GM12878 (cell line): Measurements from ENCODE around the gene ZNF684. TPM values are rescaled to one million over a fixed set of nuclear protein-coding genes. Genes with fewer than 3 reads are reported as not detected.
A peak's percentile ranks its signal among the peaks of the same experiment; 100 is the strongest.

ENCODE experiments used
- ATAC-seq: fragments of 200-7000 bp; cut with Tn5 transposase; 3 replicates; pipeline ENCODE4 v1.9.1; 2020; ENCODE audit warnings: mild to moderate bottlenecking, moderate library complexity
- BruUV-seq: library from RNA; stranded (reverse); fragments of 400-500 nt; replicated peaks from 2 replicates; lab custom pipeline; 2021; lab: Mats Ljungman, UMichigan
- CTCF ChIA-PET: fragments of 300-600 bp; sonication (Branson Sonifier 250); formaldehyde crosslinking; extraction: SDS; loops from one replicate; lab custom pipeline; 2021; ENCODE audit warnings: inconsistent platforms; lab: Yijun Ruan, JAX
- POLR2A ChIA-PET: fragments of 350-600 bp; formaldehyde crosslinking; extraction: SDS; loops from one replicate; lab custom pipeline; 2021; ENCODE audit warnings: inconsistent platforms; lab: Charles Lee
- RAD21 ChIA-PET: fragments of 300-600 bp; sonication (Branson Sonifier 250); formaldehyde crosslinking; loops from one replicate; lab custom pipeline; 2023; ENCODE audit warnings: antibody characterized with exemption; ENCODE audit not compliant: unreplicated experiment; lab: Charles Lee
- SMC1A ChIA-PET: fragments of 300-600 bp; sonication (Branson Sonifier 250); formaldehyde crosslinking; loops from one replicate; lab custom pipeline; 2023; ENCODE audit not compliant: unreplicated experiment, uncharacterized antibody; lab: Charles Lee
- DNase-seq: peaks from one replicate; pipeline ENCODE4 v3.0.0-alpha.2; 2011; ENCODE audit warnings: low read depth, low spot score
- FAIRE-seq: peaks from 3 replicates; lab custom pipeline; 2011; peaks lifted over from hg19 to GRCh38; lab: Jason Lieb, UNC
- H2AFZ ChIP-seq: 2 replicates; pipeline ENCODE4 v1.6.0; 2011; ENCODE audit warnings: low read depth, low read length, control low read depth; ENCODE audit not compliant: control insufficient read depth
- H3K27ac ChIP-seq: 2 replicates; pipeline ENCODE4 v1.5.1; 2011; ENCODE audit warnings: control low read depth; ENCODE audit not compliant: control insufficient read depth, insufficient read depth
- H3K27me3 ChIP-seq, 2 experiments: replicated peaks in 1 of 2; 2 replicates each; pipeline versions ENCODE4 v1.6.0 to v1.6.1; 2011; ENCODE audit warnings: low read length in 1 of 2; ENCODE audit not compliant: control insufficient read depth in 2 of 2, insufficient read depth in 2 of 2
- H3K36me3 ChIP-seq, 2 experiments: 2 replicates each; pipeline ENCODE4 v1.5.1; 2011; ENCODE audit warnings: low read length in 1 of 2; ENCODE audit not compliant: control insufficient read depth in 2 of 2, insufficient read depth in 2 of 2
- H3K4me1 ChIP-seq: 2 replicates; pipeline ENCODE4 v1.6.1; 2011; ENCODE audit warnings: mild to moderate bottlenecking, low read length, moderate library complexity, mixed read lengths; ENCODE audit not compliant: control insufficient read depth, insufficient read depth
- H3K4me2 ChIP-seq: 2 replicates; pipeline ENCODE4 v1.6.0; 2011; ENCODE audit warnings: control low read depth; ENCODE audit not compliant: control insufficient read depth, insufficient read depth
- H3K4me3 ChIP-seq: fragments of 200-600 bp; sonication (generic); 2 replicates; pipeline ENCODE4 v1.5.1; 2016
- H3K79me2 ChIP-seq: 2 replicates; pipeline ENCODE4 v1.6.0; 2011; ENCODE audit warnings: low read length; ENCODE audit not compliant: control insufficient read depth, insufficient read depth
- H3K9ac ChIP-seq: 2 replicates; pipeline ENCODE4 v1.8.0; 2011; ENCODE audit warnings: low read length, control low read depth, mixed read lengths; ENCODE audit not compliant: control insufficient read depth, insufficient read depth
- H3K9me3 ChIP-seq: replicated peaks from 3 replicates; pipeline ENCODE4 v1.5.1; 2011; ENCODE audit warnings: mild to moderate bottlenecking, low read length; ENCODE audit not compliant: control insufficient read depth, insufficient read depth
- H4K20me1 ChIP-seq: 2 replicates; pipeline ENCODE4 v1.6.0; 2011; ENCODE audit not compliant: control insufficient read depth, insufficient read depth
- CBX5 ChIP-seq: sonication (generic); IDR thresholded peaks from 2 replicates; pipeline ENCODE4 v1.6.1; 2016; ENCODE audit warnings: low read depth, moderate library complexity, mild to moderate bottlenecking, inconsistent platforms
- EGR1 ChIP-seq, 2 experiments: IDR thresholded peaks; 1 replicate in 1 of 2; 2 replicates in 1 of 2; pipeline ENCODE4 v1.6.1; 2011 to 2012; ENCODE audit warnings: low read depth in 2 of 2, low read length in 2 of 2, borderline replicate concordance in 1 of 2, mild to moderate bottlenecking in 1 of 2, moderate library complexity in 1 of 2
- FOXK2 ChIP-seq: fragments of 450-650 bp; IDR thresholded peaks from 2 replicates; pipeline ENCODE4 v1.6.1; 2017; ENCODE audit warnings: mild to moderate bottlenecking, moderate library complexity
- IRF5 ChIP-seq: fragments of 450-650 bp; IDR thresholded peaks from 2 replicates; pipeline ENCODE4 v1.6.1; 2017; ENCODE audit warnings: borderline replicate concordance
- USF1 ChIP-seq: IDR thresholded peaks from 2 replicates; pipeline ENCODE4 v1.6.1; 2011; ENCODE audit warnings: borderline replicate concordance, low read depth, mild to moderate bottlenecking, moderate library complexity, mixed read lengths, low read length; ENCODE audit not compliant: insufficient read depth; ENCODE audit errors: extremely low read length
- ZZZ3 ChIP-seq: IDR thresholded peaks from 2 replicates; pipeline ENCODE4 v1.6.1; 2011; ENCODE audit warnings: low read depth; ENCODE audit not compliant: control insufficient read depth, insufficient read length
- WGBS: methylation state at CpG from one replicate; pipeline ENCODE4 v1.1.6; 2016; ENCODE audit warnings: low lambda C conversion rate; ENCODE audit not compliant: insufficient replicate concordance, insufficient coverage; ENCODE audit errors: missing lambda C conversion rate; 5-methylcytosine and 5-hydroxymethylcytosine counted together
- in situ Hi-C: fragments of 300-500 bp; cut with MboI; formaldehyde crosslinking; loops from 9 replicates; pipeline ENCODE4 v1.14.3; 2018; ENCODE audit warnings: mixed read lengths
- intact Hi-C: fragments of 100-400 bp; cut with micrococcal nuclease; formaldehyde crosslinking; loops from one replicate; pipeline ENCODE4 v1.14.2; 2022; ENCODE audit not compliant: unreplicated experiment
- polyA plus RNA-seq, 11 experiments: library from polyadenylated mRNA; depleted of rRNA in 4 of 11; unstranded in 6 of 11; stranded (reverse) in 5 of 11; fragments of >200 nt; fragmentation: Nextera tagmentation in 4 of 11; fragmentation: Illumina TruSeq in 1 of 11; extraction: Ambion mirVana in 4 of 11; extraction: Trizol in 1 of 11; gene quantifications; 1 replicate in 1 of 11; 2 replicates in 10 of 11; pipeline versions ENCODE4 v1.2.1 to v1.2.3, GENCODE V29; 2011 to 2016; ENCODE audit warnings: inconsistent platforms in 2 of 11, missing spikeins in 2 of 11, low read depth in 1 of 11
- total RNA-seq, 4 experiments: library from RNA; depleted of rRNA in 3 of 4; stranded (reverse); fragments of >200 nt in 3 of 4; fragmentation: Illumina TruSeq in 1 of 4; extraction: Trizol in 1 of 4; gene quantifications; 2 replicates each; pipeline versions ENCODE4 v1.2.1 to v1.2.3, GENCODE V29; 2013 to 2021
- TF ChIP-seq, protein P1 (sequence below): IDR thresholded peaks from 2 replicates; pipeline ENCODE4 v1.6.1; 2012; ENCODE audit warnings: mild to moderate bottlenecking, low read depth, low read length

Gene ZNF684
- total and polyA plus RNA-seq, 10 of the 15 experiments (the other 5 are each of a cell fraction or from before 2014, with no cell fraction given) = 3.8 to 6.8 (median 6.0) TPM

DNA sequence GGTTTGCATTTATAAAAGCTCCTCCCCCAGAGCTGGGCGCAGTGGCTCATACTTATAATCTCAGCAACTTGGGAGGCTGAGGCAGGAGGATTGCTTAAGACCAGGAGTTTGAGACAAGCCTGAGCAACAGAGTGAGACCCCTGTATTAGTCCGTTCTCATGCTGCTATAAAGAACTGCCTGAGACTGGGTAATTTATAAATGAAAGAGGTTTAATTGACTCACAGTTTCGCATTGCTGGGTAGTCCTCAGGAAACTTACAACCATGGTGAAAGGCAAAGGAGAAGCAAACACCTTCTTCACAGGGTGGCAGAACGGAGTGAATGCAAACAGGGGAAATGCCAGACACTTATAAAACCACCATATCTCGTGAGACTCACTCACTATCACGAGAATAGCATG, 52.5 kb downstream of the ZNF684 start:
- no peak for TF ChIP-seq USF1
- TF ChIP-seq EGR1 (IDR thresholded peaks at IDR 0.05; ENCODE audit: borderline replicate concordance in 1 of 2, low read depth in 2 of 2, low read length in 2 of 2) = no peak
- no peak for TF ChIP-seq IRF5
- TF ChIP-seq CBX5 = no peak
- TF ChIP-seq ZZZ3 = no peak
- TF ChIP-seq, protein P1, sequence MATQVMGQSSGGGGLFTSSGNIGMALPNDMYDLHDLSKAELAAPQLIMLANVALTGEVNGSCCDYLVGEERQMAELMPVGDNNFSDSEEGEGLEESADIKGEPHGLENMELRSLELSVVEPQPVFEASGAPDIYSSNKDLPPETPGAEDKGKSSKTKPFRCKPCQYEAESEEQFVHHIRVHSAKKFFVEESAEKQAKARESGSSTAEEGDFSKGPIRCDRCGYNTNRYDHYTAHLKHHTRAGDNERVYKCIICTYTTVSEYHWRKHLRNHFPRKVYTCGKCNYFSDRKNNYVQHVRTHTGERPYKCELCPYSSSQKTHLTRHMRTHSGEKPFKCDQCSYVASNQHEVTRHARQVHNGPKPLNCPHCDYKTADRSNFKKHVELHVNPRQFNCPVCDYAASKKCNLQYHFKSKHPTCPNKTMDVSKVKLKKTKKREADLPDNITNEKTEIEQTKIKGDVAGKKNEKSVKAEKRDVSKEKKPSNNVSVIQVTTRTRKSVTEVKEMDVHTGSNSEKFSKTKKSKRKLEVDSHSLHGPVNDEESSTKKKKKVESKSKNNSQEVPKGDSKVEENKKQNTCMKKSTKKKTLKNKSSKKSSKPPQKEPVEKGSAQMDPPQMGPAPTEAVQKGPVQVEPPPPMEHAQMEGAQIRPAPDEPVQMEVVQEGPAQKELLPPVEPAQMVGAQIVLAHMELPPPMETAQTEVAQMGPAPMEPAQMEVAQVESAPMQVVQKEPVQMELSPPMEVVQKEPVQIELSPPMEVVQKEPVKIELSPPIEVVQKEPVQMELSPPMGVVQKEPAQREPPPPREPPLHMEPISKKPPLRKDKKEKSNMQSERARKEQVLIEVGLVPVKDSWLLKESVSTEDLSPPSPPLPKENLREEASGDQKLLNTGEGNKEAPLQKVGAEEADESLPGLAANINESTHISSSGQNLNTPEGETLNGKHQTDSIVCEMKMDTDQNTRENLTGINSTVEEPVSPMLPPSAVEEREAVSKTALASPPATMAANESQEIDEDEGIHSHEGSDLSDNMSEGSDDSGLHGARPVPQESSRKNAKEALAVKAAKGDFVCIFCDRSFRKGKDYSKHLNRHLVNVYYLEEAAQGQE = no peak
- no peak for TF ChIP-seq FOXK2
- Histone ChIP-seq H2AFZ (no peak overlapping the region), H3K27me3 (no peaks in the 10 kb centered on the region), H3K4me3 (no peak overlapping the region), H3K9ac (no peak overlapping the region), H3K36me3 (no peaks in the 10 kb centered on the region), H3K4me1 (no peaks in the 10 kb centered on the region), H4K20me1 (no peaks in the 10 kb centered on the region), H3K4me2 (no peak overlapping the region), H3K79me2 (no peaks in the 10 kb centered on the region), H3K9me3 (no peaks in the 10 kb centered on the region), H3K27ac (no peak overlapping the region)
- DNase-seq (no peak), ATAC-seq (peak; percentile 17; the same call in 2 of the 3 replicates), FAIRE-seq (no peak)
- ChIA-PET CTCF (interaction anchor here (0.7 to 1.6 kb wide), 2 partner anchors 10 to 368 kb away, joined by 3 to 6 read pairs; no protein-coding TSS in a partner anchor), POLR2A (no interaction called here), SMC1A (no interaction called here), RAD21 (no interaction called here)
- intact Hi-C loops (no loop called here), in situ Hi-C loops (no loop called here)
- 10% methylated on average over 6 of the region's 6 CpGs for WGBS
- no TSS peak for BruUV-seq
